ENCODE results near the gene GLRX2. TPM values are rescaled to one million over a fixed set of nuclear protein-coding genes. Genes with fewer than 3 reads are reported as not detected.

GLRX2 gene
- 27.6 to 33.1 TPM (median 31.1 TPM) in 3 replicates for total RNA-seq
- long read RNA-seq, full-length matches to known transcripts, result 17 of 17 reads
- long read RNA-seq, partial matches to known transcripts, result 0 of 17 reads
- long read RNA-seq, other reads (novel, unspliced or antisense), result 0 of 17 reads

GRCh38 chr1:193104907-193105820 is at the start of gene GLRX2:
TSS of gene GLRX2 (minus strand) at chr1:193105414. CDS start at chr1:193105382, 32 bp downstream.
- Mint-ChIP-seq H3K4me3 (ENCODE audit: unreplicated experiment) (peak within 1 kb of the TSS; percentile 84), H3K36me3 (ENCODE audit: low read depth) (no peaks in the 10 kb centered on the region), H3K9me3 (ENCODE audit: low read depth) (no peaks in the 10 kb centered on the region), H3K27ac (ENCODE audit: unreplicated experiment) (peak within 1 kb of the TSS; percentile 91), H3K27me3 (ENCODE audit: low read depth) (no peaks in the 10 kb centered on the region), H3K4me1 (ENCODE audit: low read depth) (peaks cover 32% of the 10 kb centered on the region)
- DNase-seq (ENCODE audit: low spot score), result peak; percentile 94
- peak; percentile 58 for TF ChIP-seq CTCF (IDR thresholded peaks at IDR 0.05)

- Mint-ChIP-seq H3K36me3 (ENCODE audit: low read depth) (peaks cover 19% of the 10 kb centered on the region), H3K4me3 (ENCODE audit: unreplicated experiment) (no peak overlapping the region), H3K9me3 (ENCODE audit: low read depth) (no peaks in the 10 kb centered on the region), H3K4me1 (ENCODE audit: low read depth) (peaks cover 7% of the 10 kb centered on the region), H3K27ac (ENCODE audit: unreplicated experiment) (no peak overlapping the region), H3K27me3 (ENCODE audit: low read depth) (no peaks in the 10 kb centered on the region)
- DNase-seq (ENCODE audit: low spot score), result no peak
- no peak for TF ChIP-seq CTCF (IDR thresholded peaks at IDR 0.05)
These were observed 39.8 kb upstream of the GLRX2 start for GRCh38 chr1:193144999-193145398.

- Mint-ChIP-seq H3K27ac (ENCODE audit: unreplicated experiment) (no peak overlapping the region), H3K4me1 (ENCODE audit: low read depth) (peaks cover 8% of the 10 kb centered on the region), H3K9me3 (ENCODE audit: low read depth) (no peaks in the 10 kb centered on the region), H3K4me3 (ENCODE audit: unreplicated experiment) (no peak overlapping the region), H3K27me3 (ENCODE audit: low read depth) (no peaks in the 10 kb centered on the region), H3K36me3 (ENCODE audit: low read depth) (peaks cover 23% of the 10 kb centered on the region)
- no peak for TF ChIP-seq CTCF (IDR thresholded peaks at IDR 0.05)
- DNase-seq (ENCODE audit: low spot score), result no peak
These were observed 39.2 kb upstream of the GLRX2 start for GRCh38 chr1:193144361-193144938.

- DNase-seq (ENCODE audit: low spot score), result no peak
- Mint-ChIP-seq H3K27ac (ENCODE audit: unreplicated experiment) (no peak overlapping the region), H3K4me1 (ENCODE audit: low read depth) (peaks cover 13% of the 10 kb centered on the region), H3K9me3 (ENCODE audit: low read depth) (no peaks in the 10 kb centered on the region), H3K4me3 (ENCODE audit: unreplicated experiment) (no peak overlapping the region), H3K27me3 (ENCODE audit: low read depth) (no peaks in the 10 kb centered on the region), H3K36me3 (ENCODE audit: low read depth) (peaks cover 27% of the 10 kb centered on the region)
- TF ChIP-seq CTCF (IDR thresholded peaks at IDR 0.05), result peak; percentile 85
These were observed 38.1 kb upstream of the GLRX2 start for GRCh38 chr1:193143285-193143684.

GRCh38 chr1:193142409-193142808 is 37.2 kb upstream of the GLRX2 start:
- Mint-ChIP-seq H3K27ac (ENCODE audit: unreplicated experiment) (peak overlapping the region; percentile 8), H3K27me3 (ENCODE audit: low read depth) (no peaks in the 10 kb centered on the region), H3K9me3 (ENCODE audit: low read depth) (no peaks in the 10 kb centered on the region), H3K4me1 (ENCODE audit: low read depth) (peaks cover 18% of the 10 kb centered on the region), H3K4me3 (ENCODE audit: unreplicated experiment) (no peak overlapping the region), H3K36me3 (ENCODE audit: low read depth) (peaks cover 30% of the 10 kb centered on the region)
- no peak for TF ChIP-seq CTCF (IDR thresholded peaks at IDR 0.05)
- DNase-seq (ENCODE audit: low spot score), result no peak
